Renal cortical epithelial cell (primary cell): ENCODE data around the gene DES. TPM values are rescaled to one million over a fixed set of nuclear protein-coding genes. Genes with fewer than 3 reads are reported as not detected.

ENCODE experiments used
- DNase-seq: peaks from one replicate; pipeline ENCODE4 v3.0.0-alpha.2; 2011; ENCODE audit warnings: low read depth
- total RNA-seq: library from RNA; depleted of rRNA; stranded (reverse); fragments of >200 nt; gene quantifications from 2 replicates; pipeline ENCODE4 v1.2.3, GENCODE V29; 2014

Gene DES
- total RNA-seq, 1 donor from 2014 or later = 0.30 TPM

- DNase-seq = no peak
Measured at GRCh38 chr2:219419331-219420197, 1.4 kb downstream of the DES start.

- DNase-seq = no peak
Measured at GRCh38 chr2:219420687-219421086, 2.5 kb downstream of the DES start.

- no peak for DNase-seq
Measured at GRCh38 chr2:219421323-219421722, 3.1 kb downstream of the DES start.

DNA sequence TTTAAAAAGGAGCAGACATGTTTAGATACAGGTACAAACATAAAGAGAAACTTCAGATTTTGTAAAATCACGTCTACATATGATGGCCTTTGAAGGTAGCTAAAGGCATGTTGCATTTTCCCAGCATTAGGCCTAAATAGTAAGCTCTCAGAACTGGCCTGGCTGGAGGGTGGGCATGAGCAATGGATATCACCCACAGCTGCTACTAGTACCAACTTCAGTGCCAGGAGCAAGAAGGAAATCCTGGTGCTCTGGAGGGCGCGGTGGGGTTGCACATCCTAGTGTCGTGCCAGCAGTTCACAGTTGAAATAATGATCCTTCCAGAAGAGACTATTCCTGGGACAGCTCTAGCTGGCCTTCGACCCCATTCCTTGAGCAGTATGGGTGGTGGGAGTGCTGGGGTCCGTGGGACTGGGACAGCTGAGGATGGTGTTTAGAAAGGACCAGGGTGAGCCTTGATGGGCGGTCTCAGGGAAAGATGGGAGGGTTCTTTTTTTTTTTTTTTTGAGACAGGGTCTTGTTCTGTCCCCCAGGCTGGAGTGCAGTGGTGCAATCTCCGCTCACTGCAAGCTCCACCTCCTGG, 4.9 kb downstream of the DES start:
- DNase-seq = no peak

- DNase-seq = no peak
Measured at GRCh38 chr2:219423652-219424377, 5.6 kb downstream of the DES start.

- DNase-seq = no peak
Measured at GRCh38 chr2:219425238-219426067, 7.3 kb downstream of the DES start.

DNA sequence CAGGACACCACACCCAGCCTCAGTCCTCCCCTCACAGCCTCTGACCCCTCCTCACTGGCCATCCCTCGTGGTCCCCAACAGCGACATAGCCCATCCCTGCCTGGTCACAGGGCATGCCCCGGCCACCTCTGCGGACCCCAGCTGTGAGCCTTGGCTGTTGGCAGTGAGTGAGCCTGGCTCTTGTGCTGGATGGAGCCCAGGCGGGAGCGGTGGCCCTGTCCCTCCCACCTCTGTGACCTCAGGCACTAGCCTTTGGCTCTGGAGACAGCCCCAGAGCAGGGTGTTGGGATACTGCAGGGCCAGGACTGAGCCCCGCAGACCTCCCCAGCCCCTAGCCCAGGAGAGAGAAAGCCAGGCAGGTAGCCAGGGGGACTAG, 7.9 kb downstream of the DES start:
- DNase-seq = no peak

- no peak for DNase-seq
Measured at GRCh38 chr2:219426534-219427136, 8.5 kb downstream of the DES start.

GRCh38 chr2:219428469-219428868, 10.3 kb downstream of the DES start:
- no peak for DNase-seq

DNA sequence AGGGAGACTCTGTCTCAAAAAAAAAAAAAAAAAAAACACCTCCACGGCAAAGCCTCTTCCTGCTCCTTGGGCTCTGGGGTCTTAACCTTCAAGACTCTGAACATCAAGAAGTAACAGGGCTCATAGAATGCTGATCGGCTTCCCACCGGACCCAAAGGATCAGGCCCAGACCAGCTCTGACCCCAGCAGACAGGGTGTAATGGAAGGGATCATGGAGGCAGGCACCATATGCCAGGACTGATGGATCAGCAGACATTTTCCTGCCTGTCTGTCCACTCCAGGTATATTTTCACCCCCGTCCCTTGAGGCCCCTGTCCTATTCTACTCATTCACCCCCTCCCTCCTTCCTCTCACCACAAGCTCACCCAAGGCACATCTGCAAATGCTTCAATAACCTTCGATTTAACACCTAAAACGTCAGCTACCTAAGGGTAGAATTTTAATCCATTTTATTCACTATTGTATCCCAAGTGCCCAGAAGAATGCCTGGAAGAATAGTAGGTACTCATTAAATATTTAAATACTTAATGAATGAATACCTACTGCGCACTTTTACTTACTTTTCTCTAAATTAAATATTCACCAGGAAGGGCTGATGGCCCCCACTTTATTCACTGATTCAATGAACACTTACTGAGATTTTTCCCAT, 11.9 kb downstream of the DES start:
- DNase-seq = no peak

GRCh38 chr2:219430633-219431615, 12.7 kb downstream of the DES start:
- peak; percentile 26 for DNase-seq

DNA sequence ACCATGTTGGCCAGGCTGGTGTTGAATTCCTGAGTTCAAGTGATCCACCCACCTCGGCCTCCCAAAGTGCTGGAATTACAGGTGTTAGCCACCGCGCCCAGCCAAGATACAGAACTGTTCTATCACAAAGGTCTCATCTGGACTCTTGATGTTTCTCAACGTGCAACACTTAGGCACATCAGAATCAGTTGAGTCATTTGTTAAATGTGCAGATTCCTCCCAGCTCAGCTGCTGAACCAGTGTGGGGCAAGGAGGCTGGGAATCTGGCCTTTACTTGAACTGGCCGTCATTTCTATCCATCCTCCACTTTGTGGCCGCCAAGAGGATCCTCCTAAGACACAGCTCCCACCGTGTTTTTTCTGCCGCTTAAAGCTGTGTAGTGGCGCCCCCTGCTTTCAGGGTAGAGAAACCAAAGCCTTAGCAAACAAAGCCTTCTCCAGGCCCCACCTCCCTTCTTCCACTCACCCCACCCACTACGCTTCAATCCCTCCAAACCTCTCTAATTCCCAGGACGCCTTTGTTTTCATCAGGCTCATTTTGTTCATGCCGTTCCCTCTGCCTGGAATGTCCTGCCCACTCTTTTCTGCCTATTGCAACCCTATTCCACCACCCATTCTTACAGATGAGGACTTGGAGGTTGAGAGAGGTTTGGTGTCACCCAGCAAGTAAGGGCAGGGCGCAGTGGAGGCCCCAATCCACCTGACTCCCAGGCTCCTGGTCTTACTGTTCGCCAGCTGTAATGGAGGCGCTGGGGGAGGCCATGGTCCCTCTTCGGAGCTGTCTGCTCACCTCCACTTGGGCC, 15.7 kb downstream of the DES start:
- DNase-seq = no peak

DNA sequence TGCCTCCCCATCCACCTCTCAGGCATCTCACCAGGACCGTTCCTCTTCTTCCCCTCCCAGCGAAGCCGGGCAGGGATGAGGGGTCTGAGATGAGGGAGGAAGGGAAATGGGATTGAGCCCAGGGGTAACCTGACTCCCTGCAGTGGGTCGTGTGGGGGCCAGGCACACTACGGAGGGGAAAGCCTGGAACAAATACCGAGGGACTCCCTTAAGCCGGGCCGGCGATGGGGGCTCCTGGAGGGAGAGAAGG, 16.2 kb downstream of the DES start:
- DNase-seq = no peak

DNA sequence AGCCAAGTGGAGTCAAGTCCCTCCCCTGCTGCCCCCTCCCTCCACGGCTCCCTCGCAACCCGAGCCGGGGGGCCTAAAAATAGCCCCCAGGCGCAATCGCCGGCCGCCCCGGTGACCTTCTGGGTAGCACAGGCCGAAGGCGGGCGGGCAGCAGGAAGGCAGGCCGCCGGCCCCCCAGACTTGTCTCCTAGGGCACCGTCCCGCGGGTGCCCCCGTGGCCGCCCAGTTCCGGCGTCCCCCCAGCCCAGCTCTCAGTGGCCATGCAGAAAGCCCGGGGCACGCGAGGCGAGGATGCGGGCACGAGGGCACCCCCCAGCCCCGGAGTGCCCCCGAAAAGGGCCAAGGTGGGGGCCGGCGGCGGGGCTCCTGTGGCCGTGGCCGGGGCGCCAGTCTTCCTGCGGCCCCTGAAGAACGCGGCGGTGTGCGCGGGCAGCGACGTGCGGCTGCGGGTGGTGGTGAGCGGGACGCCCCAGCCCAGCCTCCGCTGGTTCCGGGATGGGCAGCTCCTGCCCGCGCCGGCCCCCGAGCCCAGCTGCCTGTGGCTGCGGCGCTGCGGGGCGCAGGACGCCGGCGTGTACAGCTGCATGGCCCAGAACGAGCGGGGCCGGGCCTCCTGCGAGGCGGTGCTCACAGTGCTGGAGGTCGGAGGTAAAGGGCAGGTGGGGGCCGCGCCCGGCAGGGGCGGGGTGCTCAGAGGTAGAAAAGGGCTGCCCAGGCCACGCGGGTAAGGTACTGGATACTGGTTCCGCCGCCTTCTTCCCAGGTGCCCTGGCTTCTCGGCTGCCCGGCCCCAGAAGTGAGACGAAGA, 16.7 kb downstream of the DES start, which contains the start of gene SPEG:
Gene SPEG, plus strand, starts transcription at position 126 of the 808 bp plus-strand sequence. Its CDS starts 135 bp downstream, at position 261.
- DNase-seq = no peak

GRCh38 chr2:219435701-219436100, 17.5 kb downstream of the DES start:
- DNase-seq = no peak

- DNase-seq = no peak
Measured at GRCh38 chr2:219436491-219436890, 18.3 kb downstream of the DES start.

DNA sequence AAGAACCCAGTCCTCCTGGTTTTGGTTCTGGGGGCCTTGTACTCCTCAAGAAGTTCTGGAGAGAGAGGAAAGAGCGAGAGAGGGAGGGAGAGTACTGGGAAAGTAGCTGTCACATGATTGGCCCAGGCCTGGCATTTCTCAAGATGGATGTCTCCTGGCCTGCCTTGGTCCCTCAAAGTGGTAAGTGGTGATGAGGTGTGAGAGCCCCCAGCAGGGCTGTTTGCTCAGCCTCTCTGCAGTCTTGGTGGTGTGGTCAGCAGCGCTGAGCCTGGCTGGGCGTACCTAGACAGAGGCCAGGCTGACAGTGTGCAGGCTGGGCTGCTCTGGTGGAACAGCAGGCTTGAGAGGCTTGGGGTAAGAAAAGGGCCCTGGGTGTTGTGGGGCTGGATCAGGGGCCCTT, 19.0 kb downstream of the DES start:
- DNase-seq = no peak

DNA sequence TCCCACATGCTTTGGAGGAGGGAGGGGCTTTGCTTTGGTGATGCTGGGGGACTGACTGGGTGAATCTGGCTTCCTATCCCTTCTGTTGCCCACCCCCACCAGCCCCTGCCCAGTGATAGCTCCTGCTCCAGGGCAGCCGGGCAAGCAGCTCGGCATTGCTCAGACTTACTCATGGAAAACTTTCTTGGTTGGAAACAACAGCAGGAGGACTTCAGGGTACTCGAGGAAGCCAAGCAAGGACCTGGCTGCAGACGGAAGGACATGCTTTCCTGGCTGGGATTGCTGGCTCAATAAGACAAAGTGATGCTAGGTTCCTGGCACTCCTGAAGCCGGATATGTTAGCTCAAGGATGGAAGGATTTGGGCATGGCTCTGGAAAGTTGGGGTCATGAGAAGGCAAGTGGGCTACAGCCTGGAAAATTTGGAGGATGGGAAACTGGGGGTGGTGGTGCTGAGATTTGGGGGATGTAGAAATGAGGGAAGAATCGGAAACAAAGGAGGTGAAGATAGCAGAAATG, 19.6 kb downstream of the DES start:
- no peak for DNase-seq
